ENCODE results near the gene FBXO31. TPM values are rescaled to one million over a fixed set of nuclear protein-coding genes. Genes with fewer than 3 reads are reported as not detected.
A peak's percentile ranks its signal among the peaks of the same experiment; 100 is the strongest.

FBXO31 gene
- total RNA-seq, 2 experiments from 2014 or later = 35.7 to 38.9 TPM

- TF ChIP-seq, protein P1, sequence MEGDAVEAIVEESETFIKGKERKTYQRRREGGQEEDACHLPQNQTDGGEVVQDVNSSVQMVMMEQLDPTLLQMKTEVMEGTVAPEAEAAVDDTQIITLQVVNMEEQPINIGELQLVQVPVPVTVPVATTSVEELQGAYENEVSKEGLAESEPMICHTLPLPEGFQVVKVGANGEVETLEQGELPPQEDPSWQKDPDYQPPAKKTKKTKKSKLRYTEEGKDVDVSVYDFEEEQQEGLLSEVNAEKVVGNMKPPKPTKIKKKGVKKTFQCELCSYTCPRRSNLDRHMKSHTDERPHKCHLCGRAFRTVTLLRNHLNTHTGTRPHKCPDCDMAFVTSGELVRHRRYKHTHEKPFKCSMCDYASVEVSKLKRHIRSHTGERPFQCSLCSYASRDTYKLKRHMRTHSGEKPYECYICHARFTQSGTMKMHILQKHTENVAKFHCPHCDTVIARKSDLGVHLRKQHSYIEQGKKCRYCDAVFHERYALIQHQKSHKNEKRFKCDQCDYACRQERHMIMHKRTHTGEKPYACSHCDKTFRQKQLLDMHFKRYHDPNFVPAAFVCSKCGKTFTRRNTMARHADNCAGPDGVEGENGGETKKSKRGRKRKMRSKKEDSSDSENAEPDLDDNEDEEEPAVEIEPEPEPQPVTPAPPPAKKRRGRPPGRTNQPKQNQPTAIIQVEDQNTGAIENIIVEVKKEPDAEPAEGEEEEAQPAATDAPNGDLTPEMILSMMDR (IDR thresholded peaks at IDR 0.05) = no peak
- POLR2A ChIA-PET = no interaction called here
- Mint-ChIP-seq H3K36me3 (ENCODE audit: low read depth) (no peaks in the 10 kb centered on the region), H3K4me3 (no peak overlapping the region), H3K27me3 (no peaks in the 10 kb centered on the region), H3K4me1 (ENCODE audit: low read depth) (peaks cover 4% of the 10 kb centered on the region), H3K27ac (no peak overlapping the region), H3K9me3 (no peaks in the 10 kb centered on the region)
- Histone ChIP-seq H3K36me3 (ENCODE audit: insufficient read depth, low read length) (no peaks in the 10 kb centered on the region), H3K27ac (ENCODE audit: low read depth in 1 of 2, low read length in 2 of 2) (no peak overlapping the region), H3K4me3 (ENCODE audit: low read length) (no peak overlapping the region), H3K4me1 (ENCODE audit: insufficient read depth, low read length) (peaks cover 3% of the 10 kb centered on the region), H3K27me3 (ENCODE audit: control insufficient read depth in 1 of 2, insufficient read depth in 2 of 2, low read length in 2 of 2) (no peaks in the 10 kb centered on the region), H3K9me3 (ENCODE audit: control insufficient read depth in 1 of 2, insufficient read depth in 1 of 2, low read length in 2 of 2) (peaks cover 0 to 4% of the 10 kb centered on the region in 2 experiments)
- CTCF ChIA-PET = no interaction called here
- intact Hi-C loops (cut with DNase I, micrococcal nuclease) = loop anchor here in 1 of 2 experiments (5.0 to 10.0 kb wide), 2 partner anchors 339 to 734 kb away; no protein-coding TSS in a partner anchor
- DNase-seq (no peak), ATAC-seq (ENCODE audit: poor library complexity) (no peak)
Measured at GRCh38 chr16:87295661-87296531, 87.7 kb downstream of the FBXO31 start.

GRCh38 chr16:87295259-87295658 is 88.3 kb downstream of the FBXO31 start:
- Histone ChIP-seq H3K9me3 (ENCODE audit: control insufficient read depth in 1 of 2, insufficient read depth in 1 of 2, low read length in 2 of 2) (peaks cover 0 to 4% of the 10 kb centered on the region in 2 experiments), H3K27me3 (ENCODE audit: control insufficient read depth in 1 of 2, insufficient read depth in 2 of 2, low read length in 2 of 2) (no peaks in the 10 kb centered on the region), H3K4me1 (ENCODE audit: insufficient read depth, low read length) (peaks cover 3% of the 10 kb centered on the region), H3K4me3 (ENCODE audit: low read length) (no peak overlapping the region), H3K27ac (ENCODE audit: low read depth in 1 of 2, low read length in 2 of 2) (no peak overlapping the region), H3K36me3 (ENCODE audit: insufficient read depth, low read length) (no peaks in the 10 kb centered on the region)
- H3K36me3 Mint-ChIP-seq (ENCODE audit: low read depth) = no peaks in the 10 kb centered on the region
- ATAC-seq (ENCODE audit: poor library complexity) = peak; percentile 82
- ChIA-PET POLR2A (no interaction called here), CTCF (no interaction called here)
- TF ChIP-seq, protein P1 (IDR thresholded peaks at IDR 0.05) = no peak
- no peaks in the 10 kb centered on the region for H3K27me3 Mint-ChIP-seq
- intact Hi-C loops (cut with DNase I, micrococcal nuclease) = loop anchor here in 1 of 2 experiments (5.0 to 10.0 kb wide), 2 partner anchors 340 to 733 kb away; no protein-coding TSS in a partner anchor
- no peaks in the 10 kb centered on the region for H3K9me3 Mint-ChIP-seq
- H3K4me3 Mint-ChIP-seq = no peak overlapping the region
- H3K27ac Mint-ChIP-seq = no peak overlapping the region
- peak in 2 of 14 experiments; percentile 17 to 41 for DNase-seq
- peaks cover 4% of the 10 kb centered on the region for H3K4me1 Mint-ChIP-seq (ENCODE audit: low read depth)

DNA sequence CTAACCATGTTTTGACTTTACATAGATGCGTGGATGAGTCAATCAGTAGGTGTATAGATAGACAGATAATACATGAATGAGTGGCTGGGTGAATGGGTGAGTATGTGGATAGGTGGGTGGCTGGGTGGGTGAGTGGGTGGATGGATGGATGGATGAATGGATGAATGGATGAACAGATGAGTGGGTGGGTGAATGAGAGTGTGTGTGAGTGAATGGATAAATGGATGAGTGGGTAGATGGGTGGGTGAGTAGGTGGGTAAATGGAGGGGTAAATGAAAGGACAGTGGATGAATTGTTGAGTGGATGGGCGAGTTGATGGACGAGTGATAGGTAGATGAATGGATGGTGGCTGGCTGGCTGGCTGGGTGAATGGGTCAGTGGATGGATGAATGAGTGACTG is 89.6 kb downstream of the FBXO31 start:
- no peaks in the 10 kb centered on the region for H3K36me3 ChIP-seq (ENCODE audit: insufficient read depth, low read length)
- Mint-ChIP-seq H3K27ac (no peak overlapping the region), H3K4me1 (ENCODE audit: low read depth) (peaks cover 4% of the 10 kb centered on the region), H3K36me3 (ENCODE audit: low read depth) (no peaks in the 10 kb centered on the region), H3K4me3 (no peak overlapping the region), H3K9me3 (no peaks in the 10 kb centered on the region), H3K27me3 (no peaks in the 10 kb centered on the region)
- DNase-seq = no peak
- CTCF ChIA-PET = no interaction called here
- H3K27ac ChIP-seq (ENCODE audit: low read depth in 1 of 2, low read length in 2 of 2) = no peak overlapping the region
- intact Hi-C loops (cut with DNase I, micrococcal nuclease) = loop anchor here in 1 of 2 experiments (10.0 kb wide), 1 partner anchor 341 kb away; no protein-coding TSS in a partner anchor
- peaks cover 3% of the 10 kb centered on the region for H3K4me1 ChIP-seq (ENCODE audit: insufficient read depth, low read length)
- peaks cover 0 to 4% of the 10 kb centered on the region in 2 experiments for H3K9me3 ChIP-seq (ENCODE audit: control insufficient read depth in 1 of 2, insufficient read depth in 1 of 2, low read length in 2 of 2)
- ATAC-seq (ENCODE audit: poor library complexity) = no peak
- no peaks in the 10 kb centered on the region for H3K27me3 ChIP-seq (ENCODE audit: control insufficient read depth in 1 of 2, insufficient read depth in 2 of 2, low read length in 2 of 2)
- TF ChIP-seq, protein P1 (IDR thresholded peaks at IDR 0.05) = no peak
- H3K4me3 ChIP-seq (ENCODE audit: low read length) = no peak overlapping the region
- POLR2A ChIA-PET = no interaction called here

All from CD4-positive, alpha-beta T cell (primary cell).